ENCODE results near the gene UACA.

GRCh38 chr15:70658641-70659040 is 104.7 kb downstream of the UACA start:
- TF ChIP-seq, protein P1, sequence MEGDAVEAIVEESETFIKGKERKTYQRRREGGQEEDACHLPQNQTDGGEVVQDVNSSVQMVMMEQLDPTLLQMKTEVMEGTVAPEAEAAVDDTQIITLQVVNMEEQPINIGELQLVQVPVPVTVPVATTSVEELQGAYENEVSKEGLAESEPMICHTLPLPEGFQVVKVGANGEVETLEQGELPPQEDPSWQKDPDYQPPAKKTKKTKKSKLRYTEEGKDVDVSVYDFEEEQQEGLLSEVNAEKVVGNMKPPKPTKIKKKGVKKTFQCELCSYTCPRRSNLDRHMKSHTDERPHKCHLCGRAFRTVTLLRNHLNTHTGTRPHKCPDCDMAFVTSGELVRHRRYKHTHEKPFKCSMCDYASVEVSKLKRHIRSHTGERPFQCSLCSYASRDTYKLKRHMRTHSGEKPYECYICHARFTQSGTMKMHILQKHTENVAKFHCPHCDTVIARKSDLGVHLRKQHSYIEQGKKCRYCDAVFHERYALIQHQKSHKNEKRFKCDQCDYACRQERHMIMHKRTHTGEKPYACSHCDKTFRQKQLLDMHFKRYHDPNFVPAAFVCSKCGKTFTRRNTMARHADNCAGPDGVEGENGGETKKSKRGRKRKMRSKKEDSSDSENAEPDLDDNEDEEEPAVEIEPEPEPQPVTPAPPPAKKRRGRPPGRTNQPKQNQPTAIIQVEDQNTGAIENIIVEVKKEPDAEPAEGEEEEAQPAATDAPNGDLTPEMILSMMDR (IDR thresholded peaks at IDR 0.05; ENCODE audit: extremely low read depth in 1 of 2, insufficient read depth in 1 of 2, low read depth in 1 of 2, low read length in 2 of 2), result no peak
- no peak for TF ChIP-seq JUN (IDR thresholded peaks at IDR 0.05; ENCODE audit: borderline replicate concordance, insufficient read depth, insufficient read length, low read depth)
